GM21529 (cell line): ENCODE results near the gene EFEMP2.

ENCODE experiments used
- ATAC-seq: cut with Tn5 transposase; IDR thresholded peaks from one replicate; pipeline ENCODE4 v1.9.1; 2021; ENCODE audit not compliant: unreplicated experiment

EFEMP2 gene

DNA sequence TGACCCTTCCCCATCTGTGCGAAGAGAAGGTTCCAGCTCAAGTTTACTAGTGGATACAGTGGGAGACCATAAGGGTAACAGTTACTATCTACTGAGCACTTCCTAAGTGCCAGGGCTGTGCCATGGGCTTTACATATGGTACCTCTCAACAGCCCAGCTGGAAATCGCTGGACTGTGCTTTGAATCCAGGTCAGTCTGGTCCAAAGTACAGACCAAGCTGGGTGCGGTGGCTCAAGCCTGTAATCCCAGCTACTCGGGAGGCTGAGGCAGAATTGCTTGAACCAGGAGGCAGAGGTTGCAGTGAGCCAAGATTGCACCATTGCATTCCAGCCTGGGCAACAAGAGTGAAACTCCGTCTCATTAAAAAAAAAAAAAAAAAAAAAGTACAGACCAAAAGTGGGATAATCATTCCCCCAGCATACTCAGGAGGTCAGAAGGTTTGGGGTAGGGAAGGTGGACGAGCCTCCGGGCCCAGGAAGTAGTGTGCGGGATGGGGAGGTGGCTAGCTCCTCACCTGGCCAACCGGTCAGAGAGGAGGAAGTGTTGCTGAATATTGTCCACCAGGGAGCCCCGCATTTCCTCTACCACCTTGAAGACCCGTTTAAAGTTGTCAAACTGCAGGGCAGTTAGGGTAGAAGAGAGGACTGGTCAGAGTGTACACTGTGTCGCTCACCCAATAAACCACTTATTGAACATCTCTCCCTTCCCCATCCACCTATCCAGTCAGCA lies 13.4 kb upstream of the EFEMP2 start:
- ATAC-seq: no peak

DNA sequence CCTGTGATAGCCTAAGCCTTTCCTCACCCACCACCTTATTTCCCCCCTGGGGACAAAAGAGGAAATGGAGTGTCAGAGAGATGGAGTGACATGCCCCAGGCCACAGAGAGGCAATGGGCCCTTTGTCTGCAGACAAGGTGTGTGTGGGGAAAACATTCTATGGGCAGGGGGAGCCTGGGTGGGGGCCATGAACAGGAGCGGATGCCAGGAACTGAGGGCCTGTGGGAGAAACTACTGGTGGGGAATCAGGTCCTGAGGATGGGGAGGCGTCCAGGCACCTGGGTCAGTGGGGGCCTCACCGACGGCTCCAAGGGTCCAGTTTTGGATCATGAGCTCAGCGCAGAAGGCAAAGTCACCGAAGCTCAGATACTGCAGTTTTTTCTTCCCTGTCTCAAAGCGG lies 12.6 kb upstream of the EFEMP2 start:
- no peak for ATAC-seq

DNA sequence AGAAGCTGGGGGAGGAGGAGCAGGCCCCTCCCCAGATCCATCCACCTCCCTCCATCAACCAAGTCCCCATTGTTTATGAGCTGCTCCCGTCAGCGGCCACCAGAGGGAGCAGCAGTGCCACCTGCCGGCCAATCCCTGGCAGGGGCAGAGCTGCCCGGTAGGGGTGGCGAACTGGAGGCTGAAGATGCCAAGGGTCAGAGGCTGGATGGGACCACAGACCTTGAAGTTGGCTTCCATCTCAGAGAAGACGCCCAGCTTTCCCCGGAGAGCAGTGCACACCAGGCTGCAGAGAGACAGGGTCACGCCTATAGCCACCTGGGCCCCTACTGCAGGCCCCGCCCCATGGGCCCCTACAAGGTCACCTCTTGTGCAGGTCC lies 12.1 kb upstream of the EFEMP2 start:
- no peak for ATAC-seq

DNA sequence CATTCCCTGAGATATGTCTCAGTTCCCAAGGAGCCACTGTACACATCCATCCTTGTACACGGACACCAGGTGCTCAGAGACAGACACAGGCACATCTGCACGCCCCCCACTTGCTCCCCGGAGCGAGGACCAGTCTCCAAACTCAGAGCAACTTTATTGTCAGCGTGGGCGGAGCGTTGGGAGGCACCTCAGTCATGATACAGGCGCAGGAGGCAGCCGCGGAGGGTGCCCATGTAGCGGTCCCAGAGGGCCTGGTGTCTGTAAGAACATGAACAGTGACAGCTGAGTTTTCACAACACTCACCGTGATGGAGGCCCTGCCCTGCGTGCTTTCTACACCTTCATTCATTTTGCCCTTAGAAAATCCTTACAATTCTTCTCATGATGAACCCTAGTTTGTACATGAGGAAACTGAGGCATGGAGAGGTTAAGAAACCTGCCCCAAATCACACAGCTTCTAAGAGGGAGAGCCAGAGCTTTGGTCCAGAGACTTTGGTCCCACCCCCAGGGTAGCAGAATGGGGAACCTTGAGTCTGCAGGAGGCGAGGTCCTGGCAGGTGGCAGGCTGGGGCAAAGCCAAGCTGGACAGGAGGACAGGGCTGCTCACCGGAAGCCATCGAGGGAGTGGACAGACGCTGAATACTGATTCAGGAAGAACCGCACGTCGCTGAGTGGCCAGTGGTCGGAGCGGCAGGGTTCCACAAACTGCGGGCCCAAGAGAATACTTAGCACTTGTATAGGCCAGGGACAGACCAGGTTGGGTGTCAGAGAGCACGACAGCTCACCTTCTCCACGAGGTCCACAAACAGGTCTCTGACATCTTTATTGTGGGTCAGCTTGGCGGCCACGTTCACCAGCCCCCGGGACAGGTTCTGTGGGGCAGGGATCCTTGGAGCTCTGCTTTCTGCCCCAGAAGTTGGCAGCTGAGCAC lies 11.5 kb upstream of the EFEMP2 start:
- no peak for ATAC-seq

DNA sequence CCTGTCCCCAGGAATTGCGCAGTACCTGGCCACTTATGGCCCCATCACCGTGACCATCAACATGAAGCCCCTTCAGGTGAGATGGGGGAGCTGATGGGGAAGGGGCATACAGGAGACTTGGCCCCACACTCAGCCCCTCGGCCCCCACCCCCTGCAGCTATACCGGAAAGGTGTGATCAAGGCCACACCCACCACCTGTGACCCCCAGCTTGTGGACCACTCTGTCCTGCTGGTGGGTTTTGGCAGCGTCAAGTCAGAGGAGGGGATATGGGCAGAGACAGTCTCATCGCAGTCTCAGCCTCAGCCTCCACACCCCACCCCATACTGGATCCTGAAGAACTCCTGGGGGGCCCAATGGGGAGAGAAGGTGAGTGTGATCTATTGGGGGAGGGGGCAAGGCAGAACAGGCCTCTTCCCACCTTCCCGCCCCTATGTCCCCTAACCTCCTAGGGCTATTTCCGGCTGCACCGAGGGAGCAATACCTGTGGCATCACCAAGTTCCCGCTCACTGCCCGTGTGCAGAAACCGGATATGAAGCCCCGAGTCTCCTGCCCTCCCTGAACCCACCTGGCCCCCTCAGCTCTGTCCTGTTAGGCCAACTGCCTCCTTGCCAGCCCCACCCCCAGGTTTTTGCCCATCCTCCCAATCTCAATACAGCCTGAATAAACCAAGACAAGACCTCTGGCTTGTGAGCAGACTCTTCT lies 10.6 kb upstream of the EFEMP2 start:
- ATAC-seq: no peak

DNA sequence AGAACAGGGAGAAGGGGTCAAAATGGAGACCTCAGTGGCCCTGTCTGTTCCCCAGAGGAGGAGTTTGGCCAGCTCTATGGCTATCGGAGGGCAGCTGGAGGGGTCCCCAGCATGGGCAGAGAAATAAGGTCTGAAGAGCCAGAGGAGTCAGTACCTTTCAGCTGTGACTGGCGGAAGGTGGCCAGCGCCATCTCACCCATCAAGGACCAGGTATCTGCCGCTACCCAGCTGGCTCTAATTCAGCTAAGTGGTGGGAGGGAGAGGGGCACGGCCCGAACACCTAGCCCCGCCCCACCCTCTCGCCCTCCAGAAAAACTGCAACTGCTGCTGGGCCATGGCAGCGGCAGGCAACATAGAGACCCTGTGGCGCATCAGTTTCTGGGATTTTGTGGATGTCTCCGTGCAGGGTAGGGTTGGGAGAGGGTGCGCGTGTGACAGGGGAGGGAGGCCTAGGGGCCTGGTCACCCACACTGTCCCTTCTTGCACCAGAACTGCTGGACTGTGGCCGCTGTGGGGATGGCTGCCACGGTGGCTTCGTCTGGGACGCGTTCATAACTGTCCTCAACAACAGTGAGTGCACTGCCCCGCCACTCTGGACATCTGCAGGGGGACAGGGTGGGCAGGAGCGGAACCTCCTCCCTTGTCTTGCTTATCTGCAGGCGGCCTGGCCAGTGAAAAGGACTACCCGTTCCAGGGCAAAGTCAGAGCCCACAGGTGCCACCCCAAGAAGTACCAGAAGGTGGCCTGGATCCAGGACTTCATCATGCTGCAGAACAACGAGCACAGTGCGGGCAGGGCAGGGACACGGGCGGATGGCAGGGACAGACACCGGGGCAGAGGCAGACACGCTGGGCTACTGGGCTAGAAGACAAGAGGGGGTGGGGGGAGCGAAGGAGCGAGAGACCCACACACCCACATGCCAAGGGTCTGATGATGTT lies 9.8 kb upstream of the EFEMP2 start:
- ATAC-seq: no peak

DNA sequence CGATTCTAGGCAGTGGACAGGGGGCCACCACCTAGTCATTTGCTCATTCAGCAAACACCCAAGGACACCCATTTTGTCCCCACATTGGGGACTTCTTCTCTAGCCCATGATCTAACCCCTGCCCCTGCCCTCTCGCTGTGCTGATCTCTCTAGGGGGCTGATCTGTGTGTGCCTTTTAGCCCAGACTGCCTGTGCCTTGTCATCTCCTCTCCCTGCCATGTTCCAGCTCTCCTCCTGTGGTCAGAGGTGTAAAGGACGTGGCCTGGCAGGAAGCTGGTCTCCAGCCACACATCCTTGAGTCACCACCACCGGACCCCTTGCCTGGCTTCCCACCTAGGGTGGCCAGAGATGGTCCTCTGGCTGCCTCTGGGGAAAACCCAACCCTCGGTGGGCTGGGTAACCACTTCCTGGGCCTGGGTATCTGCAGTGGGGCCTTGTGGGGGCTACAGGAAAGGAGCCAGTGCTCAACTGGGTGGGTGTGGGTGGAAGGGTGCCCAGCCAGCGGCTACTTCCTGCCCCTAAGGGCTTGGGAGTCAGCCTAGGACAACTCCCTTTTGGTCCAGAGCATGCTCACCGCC lies 8.3 kb upstream of the EFEMP2 start:
- ATAC-seq: no peak

DNA sequence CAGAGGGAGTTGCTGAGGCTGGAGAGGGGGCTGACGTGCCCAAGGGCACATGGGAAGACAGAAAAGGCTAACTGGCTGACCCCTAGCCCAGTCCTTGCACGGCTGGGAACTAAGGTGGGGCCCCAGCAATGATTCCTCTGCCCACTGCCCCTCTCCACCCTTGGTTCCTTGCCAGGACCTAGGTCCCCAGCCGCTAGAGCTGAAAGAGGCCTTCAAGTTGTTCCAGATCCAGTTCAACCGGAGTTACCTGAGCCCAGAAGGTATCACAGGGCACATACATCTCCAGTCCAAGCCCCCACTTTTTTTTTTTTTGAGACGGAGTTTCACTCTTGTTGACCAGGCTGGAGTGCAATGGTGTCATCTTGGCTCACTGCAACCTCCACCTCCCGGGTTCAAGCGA lies 7.4 kb upstream of the EFEMP2 start:
- no peak for ATAC-seq

DNA sequence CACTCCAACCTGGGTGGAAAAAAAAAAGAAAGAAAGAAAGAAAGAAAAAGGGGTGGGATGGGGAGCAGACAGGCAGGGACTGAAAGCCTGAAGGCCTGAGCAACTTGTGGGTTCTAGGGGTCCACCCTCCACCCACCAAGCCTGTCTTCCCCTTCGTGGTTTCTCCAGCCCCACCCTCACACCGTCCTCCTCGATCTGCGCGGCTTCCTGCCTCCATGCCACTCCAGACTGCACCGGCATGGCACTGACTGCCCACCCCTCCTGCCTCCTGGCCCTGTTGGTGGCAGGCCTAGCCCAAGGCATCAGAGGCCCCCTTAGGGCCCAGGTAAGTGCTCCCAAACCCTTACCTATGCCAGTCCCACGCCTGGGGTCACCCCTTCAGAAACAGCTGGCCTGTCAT lies 7.0 kb upstream of the EFEMP2 start, which contains the start of gene CTSW:
Gene CTSW, plus strand, starts transcription at position 221 of the 400 bp plus-strand sequence. Its CDS starts 18 bp downstream, at position 239.
- ATAC-seq: no peak

DNA sequence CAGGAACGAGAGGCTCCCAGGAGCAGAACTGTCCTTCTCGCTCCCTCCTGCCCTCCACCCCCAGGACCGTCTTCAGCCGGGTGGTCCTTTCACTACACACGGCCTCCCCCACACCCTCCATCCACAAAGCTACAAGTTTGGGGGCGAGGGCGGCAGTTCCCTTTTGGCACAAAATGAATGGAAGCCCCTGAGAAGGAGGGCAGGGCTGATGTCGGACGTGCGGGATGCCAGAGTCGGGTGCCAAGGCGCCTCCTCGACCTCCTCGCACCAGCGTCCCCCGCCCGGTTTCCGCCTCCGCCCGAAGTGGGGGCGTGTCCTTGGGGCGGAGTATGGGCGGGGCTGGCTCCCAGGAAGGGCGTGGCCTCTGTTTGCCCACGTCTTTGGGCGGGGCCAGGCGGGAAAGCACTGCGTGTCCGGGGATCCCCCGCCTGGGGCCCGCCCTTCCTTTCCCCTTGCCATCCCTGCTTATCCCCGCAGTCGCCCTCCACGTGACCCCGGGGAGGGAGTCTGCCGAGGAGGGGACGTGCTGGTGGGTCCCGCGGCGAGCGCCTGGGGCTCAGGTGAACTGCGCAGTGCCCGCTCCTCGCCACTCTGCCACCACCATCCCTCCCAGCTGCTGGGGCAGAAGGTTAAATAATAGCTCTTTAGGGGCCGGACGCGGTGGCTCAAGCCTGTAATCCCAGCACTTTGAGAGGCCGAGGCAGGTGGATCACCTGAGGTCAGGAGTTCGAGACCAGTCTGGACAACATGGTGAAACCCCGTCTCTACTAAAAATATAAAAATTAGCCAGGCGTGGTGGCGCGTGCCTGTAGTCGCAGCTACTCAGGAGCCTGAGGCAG lies 937 bp upstream of the EFEMP2 start:
- peak; percentile 77 for ATAC-seq

DNA sequence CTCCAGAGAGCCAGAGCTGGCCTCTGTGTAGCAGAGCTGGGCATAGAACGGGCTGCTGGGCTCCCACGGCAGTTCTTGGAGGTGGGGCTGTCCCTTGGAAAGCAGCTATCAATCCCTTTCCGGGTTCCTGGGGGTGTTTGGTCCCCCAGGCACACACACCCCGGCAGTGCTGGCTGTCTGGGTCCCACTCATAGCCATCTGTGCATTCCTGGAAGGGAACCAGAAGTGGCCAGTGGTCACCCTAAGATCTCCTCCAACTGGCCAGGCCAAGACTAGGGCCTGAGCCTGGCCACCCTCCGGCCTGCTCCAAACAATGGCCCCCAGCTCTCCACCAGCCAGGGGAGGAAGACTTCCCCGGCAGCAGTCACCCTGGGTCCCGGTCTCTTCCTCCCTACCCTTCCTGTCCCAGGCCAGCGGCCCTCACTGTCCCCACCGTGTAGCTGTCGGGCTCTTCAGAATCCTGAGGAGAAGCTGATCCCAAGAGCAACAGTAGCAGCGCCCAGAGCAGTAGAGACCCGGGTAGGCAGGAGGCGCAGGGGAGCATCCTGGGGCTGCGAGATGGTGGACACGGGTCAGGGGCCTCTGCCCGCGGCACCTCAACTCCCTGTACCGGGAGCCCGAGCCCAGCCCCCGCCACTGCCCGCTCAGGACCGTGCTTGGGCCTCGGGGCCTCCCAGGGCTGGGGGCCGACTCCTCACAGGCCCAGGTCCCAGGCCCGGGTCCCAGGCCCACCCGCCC lies 620 bp downstream of the EFEMP2 start:
- ATAC-seq: no peak

DNA sequence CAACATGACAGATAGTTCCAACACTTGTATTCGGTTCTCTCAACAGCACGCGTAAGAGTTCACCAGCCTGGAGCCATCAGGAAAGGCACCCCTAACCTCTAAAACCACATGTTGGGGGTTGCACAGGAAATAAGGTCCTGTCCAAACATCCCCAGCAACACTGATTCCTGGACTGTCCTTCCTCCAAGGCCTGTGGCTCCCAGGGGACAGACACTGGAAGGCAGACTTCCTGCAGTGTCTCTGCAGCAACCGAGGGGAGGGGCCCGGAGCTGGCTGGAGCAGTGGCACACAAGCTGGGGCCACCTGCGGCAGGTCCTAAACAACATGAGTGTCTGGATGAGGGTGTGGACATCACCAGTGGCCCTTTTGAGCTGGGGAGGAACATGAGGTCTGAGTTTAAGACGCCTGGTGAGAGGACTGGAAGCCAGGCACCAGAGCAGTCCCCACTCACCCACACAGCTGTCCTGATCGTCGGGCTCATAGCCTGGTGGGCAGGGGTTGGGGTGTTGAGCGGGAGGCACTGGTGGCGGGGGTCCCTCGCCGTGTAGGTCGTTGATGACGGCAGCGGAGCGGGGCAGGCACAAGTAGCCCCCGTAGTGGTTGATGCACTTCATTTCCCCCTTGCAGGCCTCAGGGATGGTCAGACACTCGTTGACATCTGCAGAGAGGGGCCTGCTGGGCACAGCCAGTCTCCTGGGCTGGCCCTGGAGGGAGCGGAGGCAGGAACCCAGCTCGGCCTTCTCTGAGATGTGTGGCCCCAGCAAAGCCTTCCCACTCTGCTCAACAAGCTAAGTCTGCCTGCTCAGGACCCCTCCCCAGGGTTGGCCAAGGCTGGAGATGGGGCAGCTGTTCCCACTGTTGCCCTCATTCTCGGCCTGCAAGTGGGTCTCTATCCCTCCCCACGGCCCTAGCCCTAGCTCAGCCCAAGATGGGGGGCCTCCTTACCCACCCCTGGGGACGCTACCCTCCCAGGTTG lies 1.6 kb downstream of the EFEMP2 start:
- ATAC-seq: no peak

DNA sequence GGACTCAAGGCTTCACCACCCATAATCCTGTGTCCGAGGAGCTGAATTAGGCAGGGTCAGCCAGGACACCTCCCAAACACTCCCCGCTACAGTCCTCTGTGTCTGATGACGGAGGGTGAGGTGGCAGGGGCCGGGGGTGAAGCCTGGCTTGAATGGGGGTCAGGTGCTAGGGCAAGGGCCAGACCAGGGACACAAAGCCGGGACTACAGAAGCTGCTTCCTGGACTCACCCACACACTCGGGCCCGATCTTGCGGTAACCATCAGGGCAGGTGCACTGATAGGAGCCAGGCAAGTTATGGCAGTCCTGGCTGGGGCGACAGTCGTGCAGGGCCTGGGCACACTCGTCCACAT lies 2.3 kb downstream of the EFEMP2 start:
- no peak for ATAC-seq

DNA sequence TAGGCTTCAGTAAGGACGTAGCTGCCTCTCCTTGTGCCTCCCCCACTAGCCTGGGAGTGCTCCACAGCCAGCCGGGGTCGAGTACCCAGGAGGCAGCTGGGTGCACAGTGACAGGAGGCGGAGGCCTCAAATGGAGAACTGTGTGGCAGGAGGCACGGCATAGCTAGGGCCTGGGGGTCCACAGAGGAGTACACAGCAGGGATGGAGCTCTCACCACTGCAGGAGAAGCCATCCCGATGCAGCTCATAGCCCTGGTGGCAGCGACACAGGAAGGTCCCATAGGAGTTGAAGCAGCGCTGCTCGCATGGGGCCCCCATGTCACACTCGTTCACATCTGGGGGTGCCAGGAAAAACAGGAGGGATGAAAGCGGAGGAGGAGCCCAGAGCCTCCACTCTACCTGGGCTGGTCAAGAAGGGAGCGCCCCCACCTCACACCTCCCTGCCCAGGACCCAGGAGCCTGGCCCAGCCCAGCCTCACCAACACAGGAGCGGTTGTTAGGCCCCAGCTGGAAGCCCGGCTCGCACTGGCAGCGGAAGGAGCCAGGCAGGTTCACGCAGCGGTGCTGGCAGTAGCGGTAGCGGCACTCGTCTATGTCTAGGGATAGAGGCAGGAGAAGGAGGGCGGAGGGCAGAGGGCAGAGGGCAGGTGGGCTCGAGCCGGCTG lies 2.8 kb downstream of the EFEMP2 start:
- no peak for ATAC-seq

DNA sequence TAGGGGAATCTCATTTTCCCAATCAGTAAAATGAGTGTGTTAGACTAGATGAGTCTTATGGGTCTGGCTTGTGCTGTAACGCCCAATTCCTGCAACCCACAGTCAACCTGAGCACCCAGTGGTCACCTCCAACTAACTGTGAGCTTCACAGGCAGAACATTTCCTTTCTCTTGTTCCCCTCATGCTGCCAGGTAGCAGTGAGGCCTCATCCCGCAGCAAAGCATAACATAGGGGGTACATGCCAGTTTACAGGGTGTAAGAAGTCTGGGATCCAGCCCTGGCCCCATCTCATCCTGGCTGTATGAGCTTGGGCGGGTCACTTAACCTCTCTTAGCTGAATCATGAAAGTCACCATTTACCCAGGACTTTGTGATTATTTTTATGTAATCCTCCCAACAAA lies 3.7 kb downstream of the EFEMP2 start:
- ATAC-seq: no peak

DNA sequence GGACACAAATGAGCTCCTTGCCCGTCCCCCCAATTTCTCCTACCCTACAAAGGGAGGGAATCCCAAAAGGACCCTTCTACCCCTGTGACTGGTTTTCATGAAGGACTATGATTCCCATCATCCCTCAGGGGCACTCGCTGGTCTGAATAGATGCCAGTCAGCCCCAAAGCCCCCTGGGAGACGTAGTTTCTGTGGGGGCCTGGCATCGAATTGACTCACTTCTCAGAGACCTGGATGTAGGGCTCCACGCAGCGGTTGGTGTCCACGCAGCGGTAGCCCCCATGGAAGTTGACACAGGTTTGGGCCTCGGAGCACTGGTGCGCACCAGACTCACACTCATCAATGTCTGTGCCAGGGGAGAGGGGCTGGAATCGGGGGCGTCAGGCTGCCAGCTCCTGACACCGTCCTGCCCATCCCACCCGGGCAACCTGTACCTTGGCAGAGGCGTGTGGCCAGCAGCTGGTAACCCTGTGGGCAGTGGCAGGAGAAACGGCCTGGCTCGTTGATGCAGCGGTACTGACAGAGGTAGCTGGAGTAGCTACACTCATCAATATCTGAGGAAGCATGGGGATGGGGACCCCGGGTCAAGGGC lies 4.4 kb downstream of the EFEMP2 start:
- ATAC-seq: no peak
